HG03135 (cell line): ENCODE results near the gene DRD2.

ENCODE experiments used
- ATAC-seq: cut with Tn5 transposase; IDR thresholded peaks from one replicate; pipeline ENCODE4 v1.9.1; 2021; ENCODE audit warnings: mild to moderate bottlenecking, moderate library complexity; ENCODE audit not compliant: unreplicated experiment

Gene DRD2

DNA sequence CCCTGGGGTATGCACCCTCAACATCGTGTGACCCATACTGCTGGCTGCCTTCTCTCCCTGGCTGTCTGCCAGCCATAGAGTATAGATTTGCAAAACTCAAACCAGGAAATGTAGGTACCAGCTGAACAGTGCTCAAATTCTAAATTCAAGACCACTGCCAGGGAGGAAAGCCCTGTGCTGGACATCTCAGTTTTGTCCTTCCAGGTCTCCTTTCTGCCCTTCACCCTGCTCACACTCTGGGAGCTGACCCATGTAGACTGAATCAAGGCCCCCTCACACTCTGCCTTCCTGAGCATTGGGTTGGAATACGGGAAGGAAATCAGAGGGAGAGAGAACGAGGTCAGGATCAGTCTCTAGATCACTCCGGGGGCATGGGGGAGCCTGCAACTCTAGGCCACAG is 12.4 kb upstream of the DRD2 start:
- no peak for ATAC-seq

DNA sequence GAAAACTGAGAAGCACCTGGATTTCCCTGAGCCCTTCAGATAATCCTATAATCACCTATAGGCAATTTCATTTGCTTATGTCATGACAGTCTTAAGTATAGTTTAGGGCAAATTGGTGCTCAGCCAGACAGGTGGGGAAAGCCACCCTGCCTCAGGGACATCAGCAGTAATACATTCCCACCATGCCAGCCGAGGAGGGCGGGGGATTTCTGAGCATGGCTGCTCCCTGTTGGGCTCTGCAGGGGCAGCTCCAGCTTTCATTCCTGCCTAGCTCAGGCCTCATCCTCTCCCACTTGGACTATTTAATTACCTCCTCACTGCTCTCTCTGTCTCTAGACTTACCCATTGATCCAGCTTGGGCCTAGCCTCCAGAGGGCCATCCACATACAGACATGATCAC is 9.0 kb upstream of the DRD2 start:
- no peak for ATAC-seq

DNA sequence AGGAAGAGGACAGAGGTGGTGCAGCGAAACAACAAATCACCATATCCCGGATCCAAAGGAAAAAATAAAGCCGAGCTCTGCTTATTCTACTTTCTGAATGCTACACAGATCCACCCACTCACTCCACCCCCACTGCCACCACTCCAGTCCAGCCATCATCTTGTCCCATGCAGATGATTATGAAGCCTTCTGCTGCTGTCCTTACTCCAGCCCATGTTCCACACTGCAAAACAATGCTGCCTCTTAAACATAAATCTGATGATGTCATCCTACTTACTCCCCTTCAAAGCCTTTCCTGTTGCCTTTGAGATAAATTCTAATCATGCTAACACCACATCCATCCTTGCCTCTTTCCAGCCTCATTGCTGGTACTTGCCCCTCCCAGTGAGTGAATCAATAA is 6.5 kb upstream of the DRD2 start:
- ATAC-seq, result no peak

DNA sequence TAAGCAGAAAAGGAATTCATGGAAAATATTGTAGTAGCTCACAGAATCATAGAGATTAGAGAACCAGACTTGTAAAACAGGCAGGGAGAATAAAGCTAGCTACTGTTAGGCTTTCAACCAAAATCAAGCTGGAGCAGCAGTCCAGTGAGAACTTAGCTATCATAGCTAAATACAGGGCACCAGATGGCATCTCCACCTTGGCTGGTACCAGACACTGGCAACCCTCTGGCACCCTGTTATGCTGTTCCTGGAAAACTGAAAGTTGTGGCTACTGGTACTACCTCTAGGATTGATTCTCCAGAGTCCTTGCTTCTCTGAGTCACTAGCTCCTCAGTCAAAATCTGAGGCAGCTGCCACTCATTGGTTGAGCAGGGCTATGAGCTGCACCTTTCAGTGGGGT is 6.0 kb upstream of the DRD2 start:
- ATAC-seq, result no peak

DNA sequence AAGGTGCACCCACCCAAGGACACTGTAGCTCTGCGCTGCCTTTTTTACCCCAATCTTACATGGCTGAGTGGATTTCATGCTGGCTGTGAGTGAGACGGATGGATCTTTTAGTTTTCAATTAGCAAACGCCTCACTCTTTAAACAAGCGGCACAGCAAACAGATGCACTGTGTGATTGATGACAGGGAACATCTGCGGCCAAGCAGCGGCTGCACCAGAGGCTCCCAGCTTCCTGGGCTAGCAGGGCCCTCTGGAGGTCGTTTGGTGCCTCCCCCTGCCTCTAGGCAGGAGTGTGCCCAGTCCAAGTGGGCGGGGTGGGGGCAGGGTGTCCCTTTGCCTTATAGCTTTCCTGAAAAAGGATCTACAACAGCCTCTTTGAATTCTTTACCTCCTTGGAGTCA is 2.1 kb upstream of the DRD2 start:
- ATAC-seq, result no peak

DNA sequence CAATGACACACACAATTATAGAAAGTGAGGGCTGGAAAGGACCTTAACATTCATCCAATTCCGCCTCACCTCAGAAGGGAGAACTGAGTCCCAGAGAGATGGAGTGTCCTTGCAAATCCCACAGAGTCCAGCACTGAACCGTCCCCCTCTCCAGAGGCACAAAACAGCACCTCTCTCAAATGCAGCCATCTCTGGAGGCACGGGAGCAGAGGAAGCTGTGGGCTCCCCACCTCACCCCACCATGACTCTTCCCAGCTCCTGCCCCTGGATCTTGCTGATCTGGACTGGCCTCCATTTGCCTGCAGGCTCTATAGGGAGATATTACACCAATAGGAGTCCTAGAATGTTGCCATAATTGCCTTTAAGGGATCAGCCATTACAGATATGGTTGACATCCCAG is 1.4 kb upstream of the DRD2 start:
- ATAC-seq, result no peak

DNA sequence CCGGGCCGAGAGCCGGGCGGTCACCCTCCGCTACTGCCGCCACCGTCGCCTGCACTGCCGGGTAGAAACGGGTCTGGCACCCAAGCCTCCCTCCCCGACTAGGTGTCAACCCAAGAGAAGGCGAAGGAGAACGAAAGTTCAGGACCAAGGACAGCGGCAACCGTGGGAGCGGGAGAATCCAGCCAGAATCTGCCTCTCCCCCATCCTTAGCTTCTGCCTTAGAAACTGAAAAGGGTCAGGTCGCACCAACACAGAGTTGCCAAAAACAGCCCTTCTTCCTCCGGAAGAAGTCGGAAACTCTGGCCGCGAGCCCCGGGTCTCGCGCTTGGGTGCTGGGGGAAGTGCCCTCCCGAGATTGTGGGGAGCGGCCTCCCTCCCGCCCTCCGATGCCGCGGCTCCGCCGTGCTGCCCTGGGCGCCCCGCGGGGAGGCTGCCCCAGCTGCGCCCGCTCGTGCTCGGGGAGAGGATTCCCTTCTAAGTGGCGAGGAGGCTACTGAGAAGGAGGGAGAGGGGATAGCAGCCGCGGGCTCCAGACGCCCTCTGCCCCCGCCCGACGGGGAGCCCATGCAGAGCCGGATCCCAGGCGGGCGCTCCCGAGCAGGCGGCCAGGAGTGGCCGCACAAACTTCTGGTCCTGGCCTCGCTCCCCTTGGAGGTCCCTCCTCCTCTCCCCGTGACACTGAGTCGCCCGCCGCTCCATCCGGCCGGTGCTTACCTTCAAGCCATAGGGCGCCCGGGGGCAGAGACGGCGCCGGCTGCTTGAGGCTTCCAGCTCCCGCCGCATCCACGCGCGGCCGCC is 637 bp downstream of the DRD2 start:
- ATAC-seq, result no peak

DNA sequence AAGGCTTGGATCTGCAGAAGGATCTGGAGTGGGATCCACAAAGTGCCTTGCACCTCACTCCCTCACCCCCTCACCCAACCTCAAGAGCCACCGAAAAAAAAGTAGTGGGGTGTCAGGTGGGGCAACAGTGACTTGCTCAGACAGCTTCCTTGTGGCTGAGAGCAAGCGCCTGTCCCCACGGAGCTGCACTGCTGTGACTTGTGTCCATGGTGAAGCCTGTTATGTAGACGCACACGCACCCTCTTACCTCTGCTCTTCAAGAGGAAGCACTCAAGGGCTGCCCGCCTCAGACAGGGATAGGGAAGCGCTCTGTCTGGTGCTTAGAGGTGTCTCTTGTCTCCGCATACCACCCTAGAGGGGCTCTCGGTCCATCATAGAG is 1.2 kb downstream of the DRD2 start:
- ATAC-seq, result no peak

DNA sequence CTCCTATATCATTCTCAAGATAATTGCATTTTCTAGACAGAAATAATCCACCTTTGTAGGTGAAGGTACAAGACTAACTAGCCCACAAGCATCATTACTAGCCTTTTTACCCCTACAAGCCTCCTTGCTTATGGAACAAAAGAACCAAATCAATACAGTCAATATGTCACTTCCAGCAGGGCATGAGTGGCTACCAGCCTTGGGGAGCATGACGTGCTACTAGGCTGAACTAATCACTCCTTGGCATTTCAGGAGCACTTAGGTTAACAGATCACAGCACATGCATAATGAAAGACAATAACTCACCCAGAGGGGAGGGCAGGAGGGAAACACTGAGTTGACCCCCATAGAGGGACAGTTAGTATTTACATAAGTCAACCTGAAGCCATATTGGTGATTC is 2.7 kb downstream of the DRD2 start:
- ATAC-seq, result no peak

DNA sequence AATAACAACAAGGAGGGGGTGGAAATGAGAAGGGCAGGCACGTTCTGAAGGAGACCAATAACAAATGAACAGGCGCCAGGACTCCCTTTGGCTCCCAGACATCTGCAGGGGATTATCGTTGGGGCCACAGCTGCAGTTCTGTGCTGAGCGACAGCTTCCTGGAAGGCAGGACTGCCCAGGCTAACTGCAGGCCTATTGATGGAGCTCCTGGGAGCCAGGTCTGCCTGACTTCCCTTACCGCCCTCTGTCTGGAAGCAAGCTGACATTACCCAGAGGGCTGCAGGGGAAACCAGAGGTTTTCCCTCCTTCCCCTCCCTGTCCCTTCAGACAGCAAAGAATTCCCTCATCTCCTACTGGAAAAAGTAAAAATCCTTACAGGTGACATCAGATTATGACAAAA is 5.0 kb downstream of the DRD2 start:
- no peak for ATAC-seq

DNA sequence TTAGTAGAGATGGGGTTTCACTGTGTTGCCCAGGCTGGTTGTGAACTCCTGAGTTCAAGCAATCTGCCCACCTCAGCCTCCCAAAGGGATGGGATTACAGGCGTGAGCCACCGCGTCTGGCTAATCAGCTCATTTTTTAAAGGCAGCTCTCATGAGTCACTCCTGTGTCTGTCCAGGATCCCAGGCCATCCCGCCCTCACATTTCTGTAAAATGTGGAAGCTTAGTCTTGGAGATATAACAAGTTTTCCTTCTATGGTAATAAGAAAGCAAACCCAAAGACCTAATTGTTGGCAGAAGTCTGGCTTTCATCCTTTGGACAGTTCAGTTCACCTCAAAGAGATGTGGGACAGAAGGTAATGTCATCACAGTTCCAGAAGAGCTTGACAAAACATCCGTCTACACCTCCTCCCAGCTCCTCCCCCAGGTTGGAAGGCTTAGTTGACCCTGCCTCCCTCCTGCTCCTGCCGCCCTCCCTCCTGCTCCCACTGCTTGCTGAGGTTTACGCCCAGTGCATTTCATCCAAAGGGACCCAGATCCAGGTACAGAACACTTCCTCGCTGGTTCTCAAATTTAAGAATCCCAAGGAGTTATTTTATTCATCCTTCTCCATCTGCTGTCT is 6.4 kb downstream of the DRD2 start:
- ATAC-seq, result no peak

DNA sequence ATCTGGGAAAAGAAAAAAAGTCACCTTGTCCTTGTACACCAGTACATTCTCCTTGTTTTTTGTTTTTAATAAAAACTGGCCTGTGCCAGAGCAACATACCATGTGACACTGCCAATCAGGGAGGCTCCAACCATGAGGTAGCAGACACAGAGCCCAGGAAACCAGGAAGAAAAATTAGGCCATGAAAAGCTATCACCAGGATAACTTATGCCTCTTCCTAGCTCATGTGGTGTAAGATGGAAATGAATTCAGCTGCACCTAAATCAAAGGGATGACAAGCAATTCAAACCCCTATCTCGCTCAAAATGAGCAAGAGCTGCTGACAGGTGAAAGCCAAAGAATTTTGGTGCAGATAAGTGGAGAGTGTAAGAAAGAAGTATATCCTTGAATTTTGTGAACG is 7.7 kb downstream of the DRD2 start:
- ATAC-seq, result no peak

DNA sequence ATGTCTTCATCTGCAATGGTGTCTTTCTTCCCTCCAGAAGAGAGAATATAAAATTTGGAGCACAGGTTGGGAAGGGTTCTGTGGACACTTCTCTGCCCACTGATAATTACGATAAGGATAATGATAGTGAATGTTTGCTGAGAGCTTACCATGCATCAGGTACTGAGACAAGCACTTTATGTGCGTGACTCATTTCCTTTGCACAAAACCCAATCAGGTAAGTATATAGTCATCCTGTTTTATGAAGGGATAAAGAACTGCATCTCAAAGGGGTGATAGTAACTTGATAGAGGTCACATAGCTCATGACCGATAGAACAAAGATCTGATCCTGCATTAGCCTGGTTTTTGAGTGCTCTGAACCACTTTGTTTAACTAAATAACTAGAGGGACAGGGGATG is 9.4 kb downstream of the DRD2 start:
- ATAC-seq, result no peak

DNA sequence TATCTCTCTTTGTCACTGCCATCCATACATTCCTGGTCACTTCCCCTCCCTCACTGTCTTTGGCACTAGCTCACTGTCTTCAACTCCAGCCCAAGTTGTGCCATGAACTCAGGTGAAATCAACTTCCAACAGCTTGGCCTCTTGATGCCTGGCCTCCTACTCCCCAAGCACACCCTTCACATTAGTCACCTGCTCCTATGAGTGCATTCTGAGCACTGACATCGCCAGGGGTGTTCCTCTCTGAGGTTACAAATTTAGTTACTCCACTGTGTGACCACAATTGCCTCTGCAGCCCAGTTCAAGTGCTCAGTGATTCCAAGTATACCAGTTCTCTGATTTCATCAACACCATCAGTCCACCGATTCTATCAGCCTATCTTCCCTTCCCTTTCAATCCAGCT is 10.8 kb downstream of the DRD2 start:
- no peak for ATAC-seq

DNA sequence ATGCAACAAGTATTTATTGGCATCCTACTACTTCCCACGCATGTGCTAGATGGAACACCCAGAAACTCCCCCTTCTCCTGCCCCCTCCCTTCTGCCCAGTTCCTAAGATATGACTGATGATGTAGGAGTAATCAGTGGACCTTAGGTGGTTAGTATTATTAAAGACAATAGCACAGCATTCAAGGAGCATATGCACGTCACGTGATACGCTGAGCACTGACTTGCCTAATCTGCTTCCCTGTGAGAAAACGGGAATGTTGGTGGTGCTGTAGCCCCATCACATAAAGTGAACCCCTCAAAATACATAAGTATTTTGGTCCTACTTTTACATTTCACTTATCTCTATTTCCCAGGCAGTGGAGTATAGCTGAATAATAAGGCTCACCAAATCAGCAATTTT is 12.4 kb downstream of the DRD2 start:
- no peak for ATAC-seq

DNA sequence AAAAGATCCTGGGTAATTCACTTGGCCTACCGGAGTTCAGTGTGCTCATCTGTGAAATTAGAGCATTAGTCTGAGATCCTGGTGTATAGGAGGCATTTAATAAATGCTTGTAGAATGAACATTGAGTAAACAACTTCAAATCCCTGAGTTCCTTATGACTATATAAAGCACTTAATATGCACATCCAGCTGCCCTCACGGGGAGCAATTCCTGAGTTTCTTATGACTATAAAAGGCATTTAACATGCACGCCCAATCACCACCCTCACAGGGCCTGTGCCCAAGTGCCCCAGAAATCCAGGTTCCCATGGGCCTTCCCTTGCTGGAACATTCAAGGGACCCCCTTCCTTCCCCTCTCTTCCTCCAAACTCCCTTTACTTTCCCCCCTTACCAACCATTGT is 13.6 kb downstream of the DRD2 start:
- no peak for ATAC-seq

DNA sequence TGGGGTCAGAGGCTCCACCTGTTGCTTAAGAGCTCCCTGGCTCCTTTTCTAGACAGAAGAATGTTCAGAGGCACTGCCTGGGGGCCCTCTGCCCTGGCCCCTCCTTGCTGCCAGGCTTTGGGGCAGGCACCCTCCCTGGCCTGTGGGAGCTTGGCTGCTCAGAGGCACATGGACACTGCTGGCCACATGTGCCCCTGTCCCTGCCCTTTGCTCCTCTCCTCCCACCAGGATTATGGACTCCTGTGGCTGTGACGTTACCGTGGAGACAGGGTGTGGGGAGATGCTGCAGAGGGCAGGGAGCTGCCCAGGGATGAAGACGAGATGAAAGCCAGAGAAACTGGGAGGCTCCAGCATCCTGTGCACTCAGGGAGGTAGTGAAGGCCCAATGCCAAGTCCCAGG is 14.7 kb downstream of the DRD2 start:
- ATAC-seq, result no peak

DNA sequence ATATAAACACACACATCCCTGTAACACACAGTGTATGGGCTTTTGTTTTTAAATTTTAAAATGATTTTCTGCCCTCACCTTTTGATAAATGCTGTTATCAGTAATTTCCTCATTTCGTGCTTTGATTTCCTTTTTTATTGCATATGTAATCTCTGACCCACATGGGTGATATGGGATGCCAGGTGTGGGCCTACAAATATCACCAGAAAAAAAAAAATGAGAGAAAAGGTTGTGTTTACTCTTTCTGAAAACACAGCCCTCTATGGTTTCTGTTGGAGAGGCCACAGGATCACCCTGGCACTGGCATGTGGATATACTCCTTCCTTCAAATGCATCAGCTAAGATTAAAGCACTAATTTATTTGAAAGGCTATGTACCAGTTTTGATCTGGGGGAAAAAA is 17.0 kb downstream of the DRD2 start:
- no peak for ATAC-seq

DNA sequence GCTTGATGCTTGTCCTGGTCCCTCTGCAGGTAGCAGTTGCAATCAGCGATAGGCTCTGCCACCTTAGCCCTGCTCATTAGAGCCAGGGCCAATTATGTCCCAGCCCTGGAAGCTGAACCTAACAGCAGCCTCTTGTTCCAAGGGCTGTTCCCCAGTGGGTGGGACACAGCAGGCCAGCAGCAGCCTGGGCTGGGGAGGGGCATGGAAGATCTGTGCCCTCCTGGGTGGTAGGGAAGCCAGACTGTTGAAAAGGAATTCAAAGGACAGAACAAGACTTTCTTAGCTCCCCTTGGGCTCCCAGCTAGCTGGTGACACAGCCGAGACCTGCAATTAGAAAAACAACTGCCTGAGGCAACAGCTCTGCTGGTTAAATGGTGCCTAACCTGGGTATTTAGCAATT is 17.4 kb downstream of the DRD2 start:
- ATAC-seq, result no peak

DNA sequence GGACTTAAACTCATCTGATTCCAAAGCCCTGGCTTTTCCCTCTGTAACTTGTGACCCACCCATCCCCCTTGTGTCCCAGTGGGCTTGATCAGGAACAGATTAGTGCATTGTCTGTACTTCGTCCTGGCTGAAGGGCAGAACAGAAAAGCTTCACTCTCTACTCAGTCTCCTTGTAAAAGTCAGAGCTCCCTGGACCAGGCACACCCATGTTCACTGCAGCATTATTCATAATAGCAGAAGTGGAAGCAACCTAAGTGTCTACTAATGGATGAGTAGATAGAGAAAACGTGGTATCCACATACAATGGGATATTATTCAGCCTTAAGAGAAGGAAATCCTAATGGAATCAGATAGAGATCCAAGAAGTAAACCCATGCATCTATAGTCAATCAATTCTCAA is 20.7 kb downstream of the DRD2 start:
- no peak for ATAC-seq

DNA sequence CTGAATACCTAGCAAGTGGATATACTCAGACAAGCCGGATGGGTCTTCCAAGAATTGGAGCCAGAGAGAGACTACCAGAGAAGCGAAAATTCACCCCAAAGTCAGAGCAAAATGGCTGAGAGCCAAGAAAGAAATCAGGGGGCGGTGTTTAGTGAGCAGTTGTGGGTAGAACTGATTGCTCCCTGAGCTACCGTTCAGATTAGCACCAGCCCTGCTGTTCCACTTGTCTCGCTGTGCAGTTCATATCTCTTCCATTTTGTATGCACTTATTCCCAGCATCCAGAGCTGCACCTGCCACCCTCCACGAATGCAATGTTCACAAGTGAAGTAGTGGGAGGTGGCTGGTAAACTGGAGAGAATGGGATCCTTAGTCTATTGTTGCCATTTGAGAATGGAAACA is 25.5 kb downstream of the DRD2 start:
- ATAC-seq, result no peak

DNA sequence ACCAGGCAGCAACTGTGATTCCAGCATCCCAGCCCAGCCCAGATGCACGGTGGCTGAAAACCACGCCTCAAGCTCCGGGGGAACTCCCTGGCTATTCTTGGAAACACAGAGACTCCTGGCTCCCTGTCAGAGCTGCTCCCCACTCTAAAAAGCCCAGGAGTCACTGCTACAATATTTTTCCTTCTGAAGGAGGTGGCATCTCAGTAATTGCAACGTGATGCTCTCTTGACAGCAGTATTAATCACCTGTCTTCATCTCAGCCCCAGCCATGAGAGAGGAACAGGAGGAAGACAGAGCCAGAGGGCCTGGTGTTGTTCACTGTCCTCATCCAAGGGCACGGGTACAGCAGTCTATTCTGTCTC is 26.9 kb downstream of the DRD2 start:
- ATAC-seq, result no peak
